ENCODE data around the gene TRIM14.

TRIM14 gene, protein sequence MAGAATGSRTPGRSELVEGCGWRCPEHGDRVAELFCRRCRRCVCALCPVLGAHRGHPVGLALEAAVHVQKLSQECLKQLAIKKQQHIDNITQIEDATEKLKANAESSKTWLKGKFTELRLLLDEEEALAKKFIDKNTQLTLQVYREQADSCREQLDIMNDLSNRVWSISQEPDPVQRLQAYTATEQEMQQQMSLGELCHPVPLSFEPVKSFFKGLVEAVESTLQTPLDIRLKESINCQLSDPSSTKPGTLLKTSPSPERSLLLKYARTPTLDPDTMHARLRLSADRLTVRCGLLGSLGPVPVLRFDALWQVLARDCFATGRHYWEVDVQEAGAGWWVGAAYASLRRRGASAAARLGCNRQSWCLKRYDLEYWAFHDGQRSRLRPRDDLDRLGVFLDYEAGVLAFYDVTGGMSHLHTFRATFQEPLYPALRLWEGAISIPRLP

DNA sequence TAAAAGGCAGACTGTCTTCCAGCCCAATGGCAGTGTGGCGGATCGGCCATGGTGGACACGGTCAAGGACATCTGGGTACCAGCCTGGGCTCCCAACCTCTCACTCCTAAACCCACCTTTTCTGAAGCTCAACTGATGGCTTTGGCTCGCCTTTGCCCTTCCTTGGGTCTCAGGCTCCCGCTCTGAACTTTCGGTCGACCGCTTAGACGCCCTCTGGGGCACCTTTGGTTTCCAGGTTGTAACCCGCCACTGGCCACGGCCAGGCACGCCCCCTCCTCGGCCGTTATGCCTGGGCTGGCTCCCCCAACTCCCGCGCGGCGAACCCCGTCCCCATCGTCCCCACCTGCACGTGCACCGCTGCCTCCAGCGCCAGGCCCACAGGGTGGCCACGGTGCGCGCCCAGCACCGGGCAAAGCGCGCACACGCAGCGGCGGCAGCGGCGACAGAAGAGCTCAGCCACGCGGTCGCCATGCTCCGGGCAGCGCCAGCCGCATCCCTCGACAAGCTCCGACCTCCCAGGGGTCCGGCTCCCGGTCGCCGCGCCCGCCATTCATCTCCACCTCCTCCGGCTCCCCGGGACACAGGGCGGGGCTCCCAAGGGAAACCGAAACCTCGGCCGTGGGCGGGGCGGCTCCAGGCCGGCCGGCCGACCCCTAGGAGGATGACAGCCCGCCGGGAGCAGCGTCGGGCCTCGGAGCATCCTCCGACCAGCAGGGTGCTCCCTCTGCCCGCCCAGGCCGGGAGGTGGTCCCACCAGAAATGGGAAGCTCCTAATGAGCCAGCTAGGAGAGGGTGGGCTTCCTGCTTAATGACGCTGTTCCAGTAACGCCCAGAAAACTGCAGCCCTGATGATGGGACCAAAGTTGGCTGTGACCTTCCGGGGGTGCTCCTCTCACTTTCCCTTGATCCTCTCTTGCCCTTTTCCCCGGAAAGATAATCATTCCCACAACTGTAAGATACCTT lies at the start of gene TRIM14:
TSS of gene TRIM14 (minus strand) at position 583 of the 962 bp plus-strand sequence. CDS start at position 549, 34 bp downstream.
- peak; percentile 44 for DNase-seq (ENCODE audit: low read depth)

DNA sequence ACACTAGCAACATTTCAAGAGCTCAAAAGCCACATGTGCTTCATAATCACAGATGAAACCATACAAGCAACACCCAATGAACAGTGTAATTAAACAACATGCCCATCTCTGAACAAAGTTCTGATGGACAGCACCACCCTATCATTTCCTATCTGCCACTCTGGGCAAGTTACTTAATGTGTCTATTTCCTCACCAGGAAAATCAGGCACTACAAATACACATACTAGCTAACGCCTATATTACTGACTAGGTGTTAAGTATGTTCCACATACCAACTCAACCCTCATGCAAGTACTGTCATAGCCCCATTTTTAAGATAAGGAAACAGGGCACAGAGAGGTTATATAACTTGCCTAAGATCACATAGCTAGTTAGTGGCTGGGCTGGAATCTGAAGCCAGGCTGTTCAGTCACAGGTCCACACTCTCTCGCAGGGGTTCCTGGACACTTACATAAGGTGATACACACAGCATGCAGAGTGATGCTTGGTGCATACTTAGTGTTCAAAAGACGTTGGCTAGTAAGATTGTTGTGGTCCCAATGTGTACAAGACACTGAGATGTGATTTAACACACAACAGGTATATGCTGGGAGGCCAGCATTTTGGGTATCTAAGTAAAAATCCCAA lies 49.2 kb upstream of the TRIM14 start:
- DNase-seq (ENCODE audit: low read depth), result no peak

DNA sequence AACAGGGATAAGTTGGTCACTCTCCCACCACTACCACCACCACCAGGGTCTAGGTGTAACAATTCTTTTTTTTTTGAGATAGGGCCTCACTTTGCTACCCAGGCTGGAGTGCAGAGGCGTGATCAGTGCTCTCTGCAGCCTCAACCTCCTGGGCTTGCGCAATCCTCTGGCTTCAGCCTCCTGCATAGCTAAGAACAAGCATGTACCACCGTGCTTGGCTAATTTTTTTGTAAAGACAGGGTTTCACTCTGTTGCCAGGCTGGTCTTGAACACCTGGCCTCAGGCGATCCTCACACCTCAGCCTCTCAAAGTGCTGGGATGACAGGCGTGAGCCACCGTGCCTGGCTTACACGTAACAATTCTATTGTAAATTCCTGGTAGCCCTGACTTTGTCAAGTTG lies 45.9 kb upstream of the TRIM14 start:
- no peak for DNase-seq (ENCODE audit: low read depth)

DNA sequence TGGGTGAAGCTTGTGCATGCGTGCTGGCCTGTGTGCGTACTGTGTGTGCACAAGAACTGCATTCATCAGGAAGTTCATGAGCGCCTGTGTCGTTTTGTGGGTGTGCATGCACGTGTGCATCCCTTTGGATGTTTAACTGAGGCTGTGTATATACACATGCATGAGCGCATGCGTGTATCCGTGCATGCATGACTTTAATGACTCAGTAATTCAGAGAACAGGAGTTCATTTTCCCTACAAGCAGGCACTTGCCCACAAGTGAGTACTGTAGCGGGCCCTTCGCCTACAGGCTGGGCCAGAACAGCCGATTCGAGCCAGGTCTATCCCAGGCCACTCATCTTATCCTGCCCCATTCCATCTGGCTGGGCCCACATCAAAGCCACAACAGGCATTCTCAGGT lies 43.6 kb upstream of the TRIM14 start:
- DNase-seq (ENCODE audit: low read depth), result no peak

DNA sequence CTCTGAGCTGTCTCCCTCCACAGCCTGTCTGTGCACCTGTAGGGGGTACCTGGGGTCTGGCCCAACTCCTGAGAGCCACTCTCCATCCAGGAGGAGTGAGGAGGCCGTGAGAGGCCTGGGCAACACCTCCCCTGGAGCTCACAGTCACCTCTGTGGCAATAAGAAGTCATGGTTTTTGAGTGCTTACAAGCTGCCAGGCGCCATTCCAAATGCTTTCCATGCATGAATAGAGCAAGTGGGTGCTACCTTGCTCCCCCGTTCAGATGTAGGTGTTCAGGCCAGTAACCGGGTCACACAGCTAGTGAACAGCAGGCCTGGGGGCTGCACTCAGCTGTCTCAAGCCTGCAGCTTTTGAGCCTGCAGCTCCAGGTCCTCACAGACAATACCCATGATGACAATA lies 42.8 kb upstream of the TRIM14 start:
- no peak for DNase-seq (ENCODE audit: low read depth)

DNA sequence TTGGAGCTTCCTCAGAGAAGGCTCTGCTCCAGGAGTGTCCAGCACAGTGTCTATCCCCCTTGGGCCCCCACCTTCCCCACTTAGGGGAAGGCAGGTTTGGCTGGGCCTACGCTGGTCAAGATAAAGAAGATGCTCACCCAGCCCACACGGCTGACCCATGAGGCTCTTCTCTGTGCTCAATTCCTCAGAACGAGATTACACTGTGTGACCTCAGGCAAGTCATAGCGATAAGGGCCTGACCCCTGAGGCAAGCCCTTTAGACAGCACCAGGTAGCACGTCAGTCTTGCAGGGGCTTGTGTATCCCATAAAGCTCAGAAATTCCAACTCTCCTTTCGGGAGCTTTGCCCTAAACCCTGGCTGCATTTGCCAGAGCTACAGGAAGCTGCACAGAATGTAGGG lies 40.8 kb upstream of the TRIM14 start:
- DNase-seq (ENCODE audit: low read depth), result no peak

DNA sequence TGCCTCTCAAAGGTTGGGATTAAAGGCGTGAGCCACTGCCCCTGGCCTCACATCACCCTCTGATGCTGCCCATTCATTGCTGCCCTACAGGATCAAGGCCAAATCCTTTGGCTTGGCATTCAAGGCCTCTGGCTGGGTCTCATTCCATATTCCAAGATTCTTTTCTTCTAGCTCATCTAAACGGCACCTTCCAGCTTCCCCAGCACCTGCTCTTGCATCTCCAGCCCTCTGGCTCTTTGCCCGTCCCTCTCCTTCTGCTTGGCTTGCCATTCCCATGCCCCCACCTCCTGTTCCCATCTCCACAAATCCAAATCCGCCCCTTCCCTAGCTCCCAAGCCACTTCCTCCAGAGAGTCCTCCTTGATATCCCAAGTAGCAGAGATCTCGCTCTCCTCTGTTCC lies 40.3 kb upstream of the TRIM14 start:
- no peak for DNase-seq (ENCODE audit: low read depth)

DNA sequence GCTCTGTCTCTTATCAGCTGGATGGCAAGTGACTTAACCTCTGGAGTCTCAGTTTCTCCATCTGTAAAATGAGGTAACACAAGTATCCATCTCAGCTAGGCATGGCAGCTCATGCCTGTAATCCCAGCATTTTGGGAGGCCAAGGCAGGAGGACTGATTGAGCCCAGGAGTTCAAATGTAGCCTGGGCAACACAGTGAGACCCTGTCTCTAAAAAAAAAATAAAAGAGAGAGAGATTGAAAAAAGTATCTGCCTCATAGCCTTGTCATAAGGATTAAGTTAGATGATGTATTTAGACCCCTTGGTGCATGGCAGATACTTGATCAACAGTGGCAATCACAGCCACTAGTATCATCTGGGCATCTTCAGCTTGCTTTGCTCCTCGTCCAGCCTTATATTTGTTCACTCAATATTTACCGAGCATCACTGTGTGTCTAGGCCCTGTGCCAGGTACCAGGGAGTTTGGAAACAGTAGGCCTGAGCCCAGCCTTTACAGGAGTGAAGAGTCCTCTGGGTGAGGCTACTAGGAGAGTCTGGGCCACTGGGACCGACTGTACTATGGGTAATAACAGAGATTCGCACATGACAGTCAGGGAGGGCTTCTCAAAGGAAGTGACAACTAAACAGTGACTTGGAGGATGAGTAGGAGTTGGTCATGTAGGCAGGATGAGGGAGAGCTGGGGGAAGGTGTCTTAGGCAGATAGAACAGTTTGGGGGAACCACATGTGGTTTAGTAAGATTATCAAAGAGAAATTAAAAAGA lies 39.2 kb upstream of the TRIM14 start:
- DNase-seq (ENCODE audit: low read depth), result no peak

DNA sequence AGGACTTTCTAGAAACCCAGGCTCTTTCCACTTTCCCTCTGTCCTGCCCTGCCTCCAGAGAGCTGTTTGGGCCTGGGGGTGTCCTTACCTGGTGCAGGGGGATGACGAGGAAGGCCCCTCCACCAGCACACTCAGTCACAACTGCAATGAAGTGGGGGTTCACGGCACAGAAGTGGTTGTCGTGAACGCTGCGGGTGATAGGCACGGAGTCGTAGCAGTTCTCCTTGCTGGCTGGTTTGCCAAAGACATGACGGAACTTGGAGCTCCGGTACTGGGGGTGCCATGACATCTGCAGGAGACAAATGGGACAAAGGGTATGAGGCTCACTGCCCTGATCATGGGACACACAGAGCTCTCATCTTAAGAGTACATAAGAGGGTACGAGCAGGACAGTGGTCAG lies 38.4 kb upstream of the TRIM14 start:
- DNase-seq (ENCODE audit: low read depth), result no peak

DNA sequence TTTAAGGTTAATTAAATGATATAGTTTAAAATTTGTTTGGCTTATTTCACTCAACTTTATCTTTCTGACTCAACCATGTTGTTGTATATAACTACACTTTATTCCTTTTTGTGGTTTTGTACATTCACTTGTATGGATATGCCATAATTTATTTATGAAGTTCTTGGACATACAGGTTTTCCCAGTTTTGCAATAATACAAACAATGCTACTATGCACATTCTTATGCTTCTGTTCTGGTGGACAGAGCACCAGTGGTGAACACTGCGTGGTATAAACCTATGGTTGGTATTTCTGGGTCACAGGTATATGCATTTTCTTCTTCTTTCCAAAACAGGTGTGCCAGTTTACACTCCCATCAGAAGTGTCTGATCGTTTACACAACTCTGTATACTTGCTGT lies 35.7 kb upstream of the TRIM14 start:
- DNase-seq (ENCODE audit: low read depth), result no peak

DNA sequence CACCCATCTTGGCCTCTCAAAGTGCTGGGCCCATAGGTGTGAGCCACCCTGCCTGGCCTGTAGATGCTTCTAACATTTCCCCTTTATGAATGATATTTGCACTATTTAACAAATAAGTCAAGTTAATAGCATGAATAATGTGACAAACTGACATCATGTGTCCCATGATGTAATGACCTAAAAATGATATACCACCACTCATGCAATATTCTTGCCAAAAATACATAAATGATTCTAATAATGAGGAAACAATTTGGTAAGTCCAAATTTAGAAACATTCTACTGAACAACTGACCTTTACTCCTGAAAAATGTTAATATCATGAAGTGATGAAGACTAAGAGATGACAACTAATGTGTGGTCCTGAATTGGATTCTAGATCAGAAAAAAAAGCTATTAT lies 33.5 kb upstream of the TRIM14 start:
- no peak for DNase-seq (ENCODE audit: low read depth)

DNA sequence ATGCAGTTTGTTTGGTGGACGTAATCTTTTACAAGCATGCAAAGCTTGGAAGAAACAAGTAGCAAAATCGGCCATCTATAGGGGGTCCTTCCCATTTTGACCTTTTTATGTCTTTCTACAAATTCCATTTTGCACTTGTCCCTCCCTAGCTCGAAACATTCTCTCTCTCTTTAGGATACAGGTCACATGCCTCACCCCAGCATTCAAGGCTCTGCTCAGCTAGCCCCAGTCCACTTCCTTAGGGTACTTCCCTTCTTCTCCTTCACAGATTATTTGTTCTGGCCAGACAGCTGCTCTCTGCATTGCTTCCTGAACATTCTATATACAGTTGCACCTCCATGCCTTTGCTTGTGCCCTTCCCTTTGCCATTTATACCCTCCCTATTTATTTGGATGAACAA lies 31.7 kb upstream of the TRIM14 start:
- no peak for DNase-seq (ENCODE audit: low read depth)

DNA sequence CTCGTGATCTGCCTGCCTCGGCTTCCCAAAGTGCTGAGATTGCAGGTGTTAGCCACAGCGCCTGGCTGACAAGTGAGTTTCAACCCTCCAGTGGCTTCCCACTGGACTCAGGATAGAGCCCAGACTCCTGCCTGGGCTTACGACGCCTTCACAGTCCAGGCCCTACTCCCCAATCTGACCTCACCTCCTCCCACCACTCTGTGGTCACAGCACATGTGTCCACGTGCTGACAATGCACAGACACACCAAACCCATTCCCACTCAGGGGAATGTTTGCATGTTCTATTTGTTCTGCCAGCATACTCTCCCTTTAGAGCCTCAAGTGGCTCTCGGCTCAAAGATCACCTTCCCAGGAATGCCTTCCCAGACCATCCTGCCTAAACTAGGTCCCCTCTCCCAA lies 31.1 kb upstream of the TRIM14 start:
- DNase-seq (ENCODE audit: low read depth), result no peak

DNA sequence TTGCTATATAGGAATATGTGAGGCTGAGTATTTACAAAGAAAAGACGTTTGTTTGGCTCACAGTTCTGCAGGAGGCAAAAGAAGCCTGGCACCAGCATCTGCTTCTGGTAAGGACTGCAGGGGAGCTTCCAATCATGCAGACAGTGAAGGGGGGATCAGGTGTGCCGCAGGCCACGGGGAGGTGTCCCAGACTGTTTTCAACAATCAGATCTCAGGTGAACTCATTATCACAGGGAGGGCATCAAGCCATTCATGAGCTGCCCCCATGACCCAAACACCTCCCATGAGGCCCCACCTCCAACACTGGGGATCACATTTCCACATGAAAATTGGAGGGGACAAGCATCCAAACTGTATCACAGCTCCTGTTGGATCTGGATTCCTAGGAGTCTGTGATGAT lies 30.4 kb upstream of the TRIM14 start:
- no peak for DNase-seq (ENCODE audit: low read depth)

DNA sequence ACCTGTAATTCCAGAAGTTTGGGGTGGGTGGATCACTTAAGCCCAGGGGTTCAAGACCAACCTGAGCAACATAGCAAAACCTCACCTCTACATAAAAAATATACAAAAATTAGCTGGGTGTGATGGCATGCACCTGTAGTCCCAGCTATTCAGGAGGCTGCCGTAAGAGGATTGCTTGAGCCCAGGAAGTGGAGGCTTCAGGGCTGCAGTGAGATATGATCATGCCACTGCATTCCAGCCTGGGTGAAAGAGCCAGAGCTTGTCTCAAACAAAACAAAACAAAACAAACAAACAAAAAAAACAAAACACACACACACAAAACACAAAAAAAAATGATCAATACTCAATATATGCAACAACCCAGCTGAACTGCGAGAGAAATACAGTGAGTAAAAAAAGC lies 29.5 kb upstream of the TRIM14 start:
- no peak for DNase-seq (ENCODE audit: low read depth)

DNA sequence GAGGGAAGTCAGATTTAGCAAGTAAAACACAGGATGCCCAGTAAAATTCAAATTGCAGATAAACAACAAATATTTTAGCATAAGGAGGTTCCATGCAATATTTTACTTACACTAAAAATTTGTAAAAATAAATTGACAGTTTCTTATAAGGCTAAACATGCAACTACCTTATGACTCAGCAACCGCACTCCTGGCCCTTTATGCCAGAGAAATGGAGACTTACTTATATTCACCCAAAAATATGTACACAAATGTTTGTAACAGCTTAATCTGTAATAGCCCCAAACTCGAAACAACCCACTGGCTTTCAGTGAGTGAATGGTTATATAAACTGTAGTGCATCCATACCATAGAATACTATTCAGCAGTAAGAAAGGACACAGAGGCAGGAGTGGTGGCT lies 28.6 kb upstream of the TRIM14 start:
- DNase-seq (ENCODE audit: low read depth), result no peak

DNA sequence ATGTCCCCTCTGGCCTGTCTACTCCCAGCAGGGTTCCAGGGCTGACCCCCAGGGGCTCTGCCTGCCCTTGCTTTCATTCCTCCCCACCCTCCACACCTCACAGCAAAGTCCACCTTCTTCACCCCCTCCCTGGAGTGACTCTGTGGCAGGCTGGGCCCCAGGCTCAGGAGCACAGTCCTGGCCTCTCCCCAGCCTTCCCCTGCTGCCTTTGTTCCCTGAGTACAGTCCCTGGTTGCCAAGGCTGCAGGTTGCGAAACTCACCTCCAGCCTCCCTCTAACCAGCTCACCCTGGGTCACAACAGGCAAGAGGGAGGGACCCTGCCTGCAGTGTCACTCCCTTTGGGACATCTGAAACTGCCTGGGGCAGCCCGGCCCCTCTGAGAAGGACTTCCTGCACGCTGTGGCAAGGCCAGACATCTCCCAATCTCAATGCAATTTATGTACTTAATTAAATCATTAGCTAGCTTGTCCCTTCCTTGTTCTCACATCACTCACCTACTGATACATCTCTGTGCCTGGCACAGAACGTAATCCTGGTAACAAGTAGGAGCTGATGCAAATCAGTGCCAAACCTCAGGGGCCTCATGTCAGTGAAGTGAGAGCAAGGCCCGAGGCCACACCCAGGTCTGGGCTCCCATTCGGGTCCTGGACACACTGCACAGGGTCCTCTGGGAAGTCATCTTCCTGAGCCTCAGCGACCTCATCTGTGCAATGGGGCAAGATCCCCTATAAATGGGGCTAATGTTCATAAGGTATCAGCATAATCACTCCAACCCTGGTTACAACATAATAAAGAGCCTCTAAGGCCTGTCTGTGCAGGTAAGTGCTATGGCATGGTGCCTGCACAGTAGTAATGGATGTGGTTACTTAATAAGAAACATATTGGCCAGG lies 27.3 kb upstream of the TRIM14 start:
- peak; percentile 49 for DNase-seq (ENCODE audit: low read depth)

DNA sequence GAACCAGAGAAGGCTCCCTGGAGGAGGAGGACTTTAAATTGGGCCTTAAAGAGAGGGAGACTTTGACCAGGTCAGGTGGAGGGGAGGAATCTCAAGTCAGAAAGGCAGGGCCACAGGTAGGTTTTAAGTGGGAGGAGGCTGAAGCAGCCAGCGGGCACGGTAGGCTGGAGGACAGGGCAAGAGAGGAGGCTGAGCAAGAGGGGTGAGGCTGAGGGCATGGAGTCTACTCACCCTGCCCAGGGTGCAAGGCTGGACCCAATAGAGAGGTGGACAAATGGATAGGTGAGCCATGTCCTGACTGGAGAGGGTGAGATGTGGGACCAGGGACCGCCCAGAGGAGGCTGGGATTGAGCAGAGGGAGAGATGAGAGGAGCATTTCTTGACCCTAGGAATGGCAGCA lies 25.6 kb upstream of the TRIM14 start:
- no peak for DNase-seq (ENCODE audit: low read depth)

DNA sequence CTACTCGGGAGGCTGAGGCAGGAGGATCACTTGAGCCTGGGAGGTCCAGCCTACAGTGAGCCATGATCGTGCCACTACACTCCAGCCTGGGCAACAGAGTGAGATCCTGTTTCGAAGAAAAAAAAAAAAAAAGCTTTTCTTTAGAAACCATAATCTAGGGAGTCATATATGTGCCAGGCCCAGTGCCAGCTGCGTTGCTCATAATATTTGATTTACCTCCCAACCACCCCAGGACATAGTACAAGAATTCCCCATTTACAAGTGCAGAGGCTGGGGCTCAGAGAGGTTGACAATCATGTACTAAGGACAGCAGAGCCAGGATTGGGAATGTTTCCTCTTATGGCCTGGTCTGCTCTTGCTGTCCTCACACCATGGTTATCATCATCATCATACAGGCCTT lies 25.1 kb upstream of the TRIM14 start:
- DNase-seq (ENCODE audit: low read depth), result no peak

DNA sequence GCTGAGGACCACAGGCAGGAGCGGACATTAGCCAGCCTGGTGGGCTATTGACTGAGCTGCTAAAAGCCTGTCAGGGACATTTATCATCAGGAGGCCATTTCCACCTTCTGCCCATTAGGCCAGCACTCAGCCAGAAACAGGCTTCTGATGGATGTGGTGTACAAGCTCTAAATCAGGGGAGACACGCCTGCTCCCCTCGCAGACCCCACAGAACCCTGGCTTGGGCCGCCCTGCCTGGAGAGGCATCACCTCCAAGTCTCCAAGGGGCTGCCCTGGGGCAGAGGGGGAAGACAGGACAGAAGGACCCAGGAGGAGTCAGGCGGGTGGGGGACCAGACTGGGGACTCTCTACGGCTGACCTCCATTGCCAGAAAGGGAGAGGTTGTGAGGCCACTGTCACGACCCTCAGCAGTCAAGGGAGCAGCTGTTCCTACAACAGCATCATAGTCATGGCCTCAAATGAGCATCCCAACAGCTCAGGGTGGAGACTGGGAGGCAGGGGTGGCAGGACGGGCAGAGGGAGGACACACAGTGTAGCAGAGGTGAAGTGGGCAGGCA lies 24.0 kb upstream of the TRIM14 start:
- no peak for DNase-seq (ENCODE audit: low read depth)
